GM12864 (cell line): Measurements from ENCODE around the gene PPRC1.

ENCODE experiments used
- DNase-seq: peaks from one replicate; pipeline ENCODE4 v3.0.0-alpha.2; 2011; ENCODE audit warnings: low read depth
- H3K4me3 ChIP-seq: 2 replicates; pipeline ENCODE4 v1.5.1; 2011; ENCODE audit warnings: mild to moderate bottlenecking, low read depth, low read length, control low read depth
- TF ChIP-seq, protein P1 (sequence below): IDR thresholded peaks from 2 replicates; pipeline ENCODE4 v1.5.1; 2011; ENCODE audit warnings: low read depth, mild to moderate bottlenecking, moderate library complexity, low read length, control low read depth, inconsistent platforms; ENCODE audit errors: missing control alignments

Gene PPRC1

DNA sequence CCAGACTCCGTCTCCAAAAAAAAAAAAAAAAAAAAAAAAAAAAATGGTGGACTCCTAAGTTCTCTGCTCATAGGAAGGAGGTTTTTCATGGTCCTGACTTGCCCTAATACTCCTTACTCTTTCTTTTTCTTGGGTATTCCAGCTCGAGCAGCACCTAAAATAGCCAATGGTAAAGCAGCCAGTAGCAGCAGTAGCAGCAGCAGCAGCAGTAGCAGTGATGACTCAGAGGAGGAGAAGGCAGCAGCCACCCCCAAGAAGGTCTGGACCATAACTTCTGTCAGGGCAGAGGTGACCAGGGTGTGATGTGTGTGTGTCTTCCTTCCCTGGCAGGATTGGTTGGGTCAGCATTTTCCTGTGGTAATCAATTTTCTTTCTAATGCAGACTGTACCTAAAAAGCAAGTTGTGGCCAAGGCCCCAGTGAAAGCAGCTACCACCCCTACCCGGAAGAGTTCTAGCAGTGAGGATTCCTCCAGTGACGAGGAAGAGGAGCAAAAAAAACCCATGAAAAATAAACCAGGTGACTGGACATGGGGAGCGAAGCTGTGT is 26.3 kb downstream of the PPRC1 start:
- TF ChIP-seq, protein P1, sequence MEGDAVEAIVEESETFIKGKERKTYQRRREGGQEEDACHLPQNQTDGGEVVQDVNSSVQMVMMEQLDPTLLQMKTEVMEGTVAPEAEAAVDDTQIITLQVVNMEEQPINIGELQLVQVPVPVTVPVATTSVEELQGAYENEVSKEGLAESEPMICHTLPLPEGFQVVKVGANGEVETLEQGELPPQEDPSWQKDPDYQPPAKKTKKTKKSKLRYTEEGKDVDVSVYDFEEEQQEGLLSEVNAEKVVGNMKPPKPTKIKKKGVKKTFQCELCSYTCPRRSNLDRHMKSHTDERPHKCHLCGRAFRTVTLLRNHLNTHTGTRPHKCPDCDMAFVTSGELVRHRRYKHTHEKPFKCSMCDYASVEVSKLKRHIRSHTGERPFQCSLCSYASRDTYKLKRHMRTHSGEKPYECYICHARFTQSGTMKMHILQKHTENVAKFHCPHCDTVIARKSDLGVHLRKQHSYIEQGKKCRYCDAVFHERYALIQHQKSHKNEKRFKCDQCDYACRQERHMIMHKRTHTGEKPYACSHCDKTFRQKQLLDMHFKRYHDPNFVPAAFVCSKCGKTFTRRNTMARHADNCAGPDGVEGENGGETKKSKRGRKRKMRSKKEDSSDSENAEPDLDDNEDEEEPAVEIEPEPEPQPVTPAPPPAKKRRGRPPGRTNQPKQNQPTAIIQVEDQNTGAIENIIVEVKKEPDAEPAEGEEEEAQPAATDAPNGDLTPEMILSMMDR = no peak
- no peak for DNase-seq
- no peak overlapping the region for H3K4me3 ChIP-seq

DNA sequence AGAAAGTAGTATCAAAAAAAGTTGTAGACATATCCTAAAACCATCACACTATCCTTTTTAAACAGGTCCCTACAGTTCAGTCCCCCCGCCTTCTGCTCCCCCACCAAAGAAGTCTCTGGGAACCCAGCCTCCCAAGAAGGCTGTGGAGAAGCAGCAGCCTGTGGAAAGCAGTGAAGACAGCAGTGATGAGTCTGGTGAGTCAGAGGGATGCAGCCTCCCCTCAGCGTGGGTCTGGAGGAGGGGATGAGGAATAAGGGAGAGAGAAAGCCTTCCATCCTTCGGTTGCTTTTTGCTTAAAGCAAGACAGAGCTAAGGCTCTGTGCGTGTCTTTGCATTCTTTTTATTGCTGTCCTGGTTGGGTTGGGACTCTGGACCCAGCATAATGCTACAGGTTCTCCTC is 27.0 kb downstream of the PPRC1 start:
- DNase-seq = no peak
- TF ChIP-seq, protein P1 = no peak
- H3K4me3 ChIP-seq = no peak overlapping the region

GRCh38 chr10:102163342-102163989 is 30.6 kb downstream of the PPRC1 start:
- no peak for DNase-seq
- H3K4me3 ChIP-seq = no peak overlapping the region
- TF ChIP-seq, protein P1 = no peak

GRCh38 chr10:102167861-102168260 is 35.0 kb downstream of the PPRC1 start:
- H3K4me3 ChIP-seq = no peak overlapping the region
- TF ChIP-seq, protein P1 = no peak
- DNase-seq = no peak

GRCh38 chr10:102170602-102171001 is 37.8 kb downstream of the PPRC1 start:
- DNase-seq = no peak
- TF ChIP-seq, protein P1 = no peak
- no peak overlapping the region for H3K4me3 ChIP-seq

- TF ChIP-seq, protein P1 = no peak
- DNase-seq = no peak
- no peak overlapping the region for H3K4me3 ChIP-seq
These were observed 39.4 kb downstream of the PPRC1 start for GRCh38 chr10:102172288-102172687.

GRCh38 chr10:102175415-102175814 is 42.6 kb downstream of the PPRC1 start:
- TF ChIP-seq, protein P1 = no peak
- H3K4me3 ChIP-seq = no peak overlapping the region
- DNase-seq = no peak
